ENCODE measurements around the gene FAM83D.
"Not testable (repeated sequence)": the region's sequence is repeated elsewhere in the genome, so short reads cannot be mapped to it uniquely, and the experiment has no call there.

FAM83D gene

DNA sequence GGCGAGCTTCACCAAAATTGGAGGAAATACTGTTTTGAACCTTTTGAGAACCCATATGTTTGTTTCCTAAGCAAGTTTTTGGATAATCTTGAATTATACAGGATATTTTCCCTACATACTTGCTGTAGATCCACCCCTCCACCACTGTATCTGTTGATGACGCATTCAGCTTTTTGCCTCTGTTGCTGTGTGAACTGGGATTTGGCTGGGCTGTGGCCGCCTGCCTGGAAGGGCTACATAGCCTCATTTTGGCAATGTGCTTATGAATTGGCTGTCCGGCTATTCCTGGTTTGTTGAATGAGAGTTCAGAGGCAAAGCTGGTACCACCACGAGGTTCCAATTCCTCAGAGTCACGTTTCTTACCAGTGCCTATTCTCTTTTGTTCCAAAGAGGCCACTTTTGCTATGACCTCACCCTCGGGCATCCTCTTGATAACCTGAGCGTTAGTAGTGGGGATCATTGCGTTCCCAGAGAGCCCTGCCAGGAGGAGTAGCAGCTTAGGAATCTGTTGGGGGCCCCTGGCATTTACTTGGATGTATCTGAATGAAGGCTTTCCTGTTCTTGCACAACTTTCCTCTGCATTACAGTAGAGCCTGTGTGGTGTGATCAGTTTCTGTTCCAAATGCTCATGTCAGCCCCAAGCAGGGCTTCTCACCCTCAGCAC, 6.4 kb downstream of the FAM83D start:
- DNase-seq (ENCODE audit: low read depth in 1 of 2, low spot score in 1 of 2): no peak

DNA sequence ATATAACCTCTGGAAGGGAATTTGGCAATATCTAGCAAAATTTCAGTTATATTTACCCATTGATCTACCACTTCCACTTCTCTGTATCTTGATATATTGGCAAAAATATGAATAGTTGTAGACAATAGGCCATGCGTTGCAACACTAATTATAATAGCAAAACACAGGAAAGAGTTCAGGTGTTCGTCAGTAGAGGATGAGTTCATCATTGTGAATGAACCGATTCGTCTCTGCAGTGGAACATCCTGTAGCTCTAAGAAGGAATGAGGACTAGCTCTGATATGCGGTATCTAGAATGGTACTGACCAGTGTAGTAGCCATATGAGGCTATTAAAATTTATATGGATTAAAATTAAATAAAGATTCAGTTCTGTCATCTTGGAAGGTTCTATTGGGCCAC, 8.3 kb downstream of the FAM83D start:
- DNase-seq (ENCODE audit: low read depth in 1 of 2, low spot score in 1 of 2): no peak

DNA sequence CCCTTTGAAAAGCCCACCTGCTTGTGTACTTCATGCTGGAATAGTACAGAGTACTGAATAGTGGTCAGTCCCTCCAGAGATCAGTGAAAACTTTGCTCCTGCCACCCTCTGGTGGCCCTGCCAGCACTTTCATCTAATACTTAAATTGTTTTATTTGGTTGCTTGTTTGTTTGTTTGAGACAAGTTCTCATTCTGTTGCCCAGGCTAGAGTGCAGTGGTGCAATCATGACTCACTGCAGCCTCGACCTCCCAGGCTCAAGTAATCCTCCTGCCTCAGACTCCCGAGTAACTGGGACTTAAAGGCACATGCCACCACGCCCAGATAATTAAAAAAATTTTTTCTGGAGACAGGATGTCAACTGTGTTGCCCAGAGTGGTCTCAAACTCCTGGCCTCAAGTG, 9.1 kb downstream of the FAM83D start:
- no peak for DNase-seq (ENCODE audit: low read depth in 1 of 2, low spot score in 1 of 2)

DNA sequence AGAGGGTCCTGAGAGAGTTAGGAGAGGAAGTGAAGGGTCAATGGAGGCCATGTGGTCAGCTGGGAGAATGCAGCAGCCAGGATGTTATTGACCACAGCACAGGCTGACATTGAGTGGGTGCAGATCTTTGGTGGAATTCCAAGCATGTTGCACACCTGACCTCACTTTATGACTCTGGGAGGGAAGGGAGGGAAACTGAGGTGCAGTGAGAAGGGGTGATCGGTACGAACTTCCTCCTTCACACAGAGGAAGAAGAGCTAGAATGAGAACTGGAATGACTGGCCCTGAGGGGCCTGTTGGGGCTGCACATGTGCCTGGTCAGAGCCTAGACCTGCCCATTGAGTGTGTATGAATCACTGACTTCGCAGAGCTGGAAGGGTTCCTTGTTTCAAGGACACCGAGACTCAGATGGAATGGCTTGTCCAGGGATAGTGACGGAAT, 9.8 kb downstream of the FAM83D start:
- no peak for DNase-seq (ENCODE audit: low read depth in 1 of 2, low spot score in 1 of 2)

DNA sequence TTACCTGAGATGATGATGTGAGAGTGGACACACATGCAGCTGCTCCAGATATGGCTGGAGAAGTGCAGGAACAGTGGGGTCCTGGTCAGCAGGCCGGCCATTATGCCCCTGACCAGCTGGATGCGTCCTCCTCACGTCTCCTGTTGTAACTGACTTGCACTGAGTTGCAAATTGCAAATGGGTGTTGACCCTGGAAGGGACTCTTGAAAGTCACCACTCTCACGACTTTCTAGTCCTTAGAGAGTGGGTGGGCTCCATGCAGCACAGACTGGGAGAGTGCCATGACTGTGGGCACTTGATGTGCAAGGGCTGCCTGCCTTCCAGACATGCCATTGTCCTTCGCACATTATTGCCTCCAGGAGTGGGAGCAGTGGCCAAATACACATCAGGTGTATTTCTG, 10.8 kb downstream of the FAM83D start:
- no peak for DNase-seq (ENCODE audit: low read depth in 1 of 2, low spot score in 1 of 2)

DNA sequence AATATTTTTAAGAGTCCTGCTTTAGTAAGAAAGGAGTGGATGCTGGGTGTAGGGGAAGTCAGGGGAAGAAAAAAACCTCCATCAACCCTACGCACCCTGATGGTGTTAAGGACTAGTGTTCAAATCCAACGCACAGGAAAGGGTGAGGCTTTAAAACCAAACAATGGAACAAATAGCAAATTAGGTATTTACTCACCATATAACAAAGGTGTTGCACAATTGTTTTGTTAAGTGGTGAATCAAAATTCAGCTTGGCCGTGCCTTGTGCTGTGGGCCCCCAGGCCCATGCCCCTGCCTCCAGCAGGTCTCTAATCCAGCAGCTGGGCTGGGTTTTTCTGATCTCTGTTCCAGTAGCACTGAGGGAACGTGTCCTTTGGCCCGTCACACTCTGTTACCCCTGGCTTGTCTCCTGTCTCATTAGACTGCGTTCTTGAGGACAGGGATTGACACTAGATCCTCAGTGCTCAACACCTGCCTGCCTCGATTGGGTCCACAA, 11.8 kb downstream of the FAM83D start:
- DNase-seq (ENCODE audit: low read depth in 1 of 2, low spot score in 1 of 2): no peak

DNA sequence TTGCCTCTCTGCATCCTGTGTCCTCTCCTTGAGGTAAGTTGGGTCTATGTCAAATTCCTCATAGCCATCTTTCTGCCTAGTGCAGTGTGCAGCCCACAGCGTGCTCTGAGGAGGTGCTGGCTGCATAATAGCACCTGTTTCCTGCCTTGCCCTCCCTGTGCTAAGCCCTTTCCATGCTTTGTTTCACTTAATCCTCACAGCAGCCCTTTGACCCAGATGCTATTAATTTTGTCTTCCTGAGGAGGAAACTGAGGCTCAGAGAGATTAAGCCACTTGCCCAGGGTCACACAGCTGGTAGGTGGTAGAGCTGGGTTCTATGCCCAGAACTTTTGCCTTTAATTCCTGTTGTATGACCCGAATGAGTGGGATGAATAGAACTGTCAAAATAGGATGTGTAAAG, 13.5 kb downstream of the FAM83D start:
- DNase-seq (ENCODE audit: low read depth in 1 of 2, low spot score in 1 of 2): no peak

DNA sequence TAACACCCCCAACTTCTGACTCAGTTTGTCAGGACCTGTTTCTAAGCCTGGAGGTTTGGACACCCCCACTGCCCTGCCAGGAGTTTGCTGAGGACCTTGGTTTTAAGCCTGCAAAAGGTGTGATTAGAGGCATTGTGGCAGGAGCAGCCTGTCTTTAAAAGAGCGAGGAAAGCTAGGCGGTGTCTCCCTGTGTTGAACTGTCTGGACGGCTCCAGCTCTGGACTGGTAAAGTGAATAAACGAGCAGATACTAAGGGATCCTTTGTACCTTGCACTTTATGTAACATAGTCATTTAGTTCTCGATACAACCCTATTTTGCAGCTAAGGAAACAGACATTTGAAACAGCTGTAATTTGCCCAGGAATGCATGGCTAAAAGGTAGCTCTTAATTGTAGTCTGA, 14.4 kb downstream of the FAM83D start:
- no peak for DNase-seq (ENCODE audit: low read depth in 1 of 2, low spot score in 1 of 2)

DNA sequence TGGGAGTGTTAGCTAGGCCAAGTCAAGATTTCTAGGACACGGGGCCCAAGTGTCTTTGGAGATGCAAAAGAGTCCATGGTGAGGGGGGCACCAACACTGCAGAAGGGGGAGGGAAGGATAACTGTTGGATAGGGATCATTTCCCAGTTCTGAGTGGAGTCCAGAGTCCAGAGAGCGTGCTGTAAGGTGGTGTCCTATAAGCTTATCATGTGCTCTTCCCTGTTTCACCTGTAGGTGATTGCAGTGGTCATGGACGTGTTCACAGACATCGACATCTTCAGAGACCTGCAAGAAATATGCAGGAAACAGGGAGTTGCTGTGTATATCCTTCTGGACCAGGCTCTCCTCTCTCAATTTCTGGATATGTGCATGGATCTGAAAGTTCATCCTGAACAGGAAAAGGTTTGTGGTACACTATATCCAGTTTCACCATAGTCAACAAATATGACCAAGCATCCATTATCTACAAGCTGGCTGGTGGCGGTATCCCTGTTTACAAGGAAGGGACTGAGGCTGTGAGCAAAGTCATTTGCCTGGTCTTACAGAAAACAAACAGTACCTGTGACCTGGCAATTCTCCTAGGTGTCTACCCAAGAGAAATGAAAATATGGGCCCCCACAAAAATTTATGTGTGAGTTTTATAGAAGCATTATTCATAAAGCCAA, 15.6 kb downstream of the FAM83D start:
- no peak for DNase-seq (ENCODE audit: low read depth in 1 of 2, low spot score in 1 of 2)

DNA sequence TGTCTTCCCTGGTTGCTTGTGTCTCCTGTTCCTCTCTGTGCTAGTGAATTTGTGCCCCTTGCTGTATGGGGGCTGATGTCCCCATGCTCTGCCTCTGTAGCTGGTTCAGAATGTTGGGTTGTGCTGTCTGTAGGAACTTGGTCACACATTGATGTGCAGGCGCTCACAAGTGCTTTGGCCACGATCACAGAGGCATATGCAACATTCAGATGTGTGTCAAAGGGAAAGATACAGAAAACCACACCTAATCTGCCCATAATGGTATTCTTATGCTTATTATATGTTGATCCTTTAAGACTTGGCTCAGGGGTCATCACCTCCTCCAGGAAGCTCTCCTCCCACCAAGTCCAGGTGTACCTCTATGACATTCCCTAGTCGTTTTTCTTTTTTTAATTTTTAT, 18.8 kb downstream of the FAM83D start:
- DNase-seq (ENCODE audit: low read depth in 1 of 2, low spot score in 1 of 2): no peak

DNA sequence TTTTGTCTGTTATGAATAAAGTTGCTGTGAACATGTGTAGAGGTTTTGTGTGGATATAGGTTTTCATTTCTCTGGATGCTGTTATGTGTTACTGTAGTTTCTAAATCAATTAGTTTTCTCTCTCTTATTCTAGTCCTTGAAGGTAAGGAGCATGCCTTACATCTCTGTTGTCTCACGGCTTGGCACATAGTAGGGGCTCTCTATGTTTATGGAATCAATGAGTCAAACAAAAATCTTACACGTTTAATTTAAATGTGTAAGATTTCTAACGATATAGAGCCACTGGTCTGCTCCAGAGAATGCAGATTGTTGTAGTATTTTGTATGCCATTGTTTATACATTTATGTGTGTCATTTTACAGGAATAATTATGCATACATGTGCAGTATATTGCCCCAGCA, 20.6 kb downstream of the FAM83D start:
- DNase-seq (ENCODE audit: low read depth in 1 of 2, low spot score in 1 of 2): no peak

DNA sequence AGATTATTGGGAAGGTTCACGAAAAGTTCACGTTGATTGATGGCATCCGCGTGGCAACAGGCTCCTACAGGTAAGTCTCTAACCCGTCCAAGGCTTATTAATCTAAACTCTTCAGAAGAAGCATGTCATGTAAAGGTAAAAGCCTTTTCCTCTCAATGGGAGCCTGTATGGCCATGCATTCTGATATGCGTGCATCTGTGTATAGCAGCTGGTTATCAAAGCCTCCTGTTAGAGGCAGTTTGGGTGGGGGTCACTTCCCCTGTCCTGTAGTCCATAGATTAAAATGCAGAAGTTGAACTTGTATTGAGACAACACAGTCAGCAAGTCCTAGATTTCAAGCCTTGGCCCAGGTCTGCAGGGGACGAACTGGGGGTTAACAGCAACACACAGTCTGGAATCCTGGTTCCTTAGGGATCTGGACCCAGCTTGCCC, 21.7 kb downstream of the FAM83D start:
- no peak for DNase-seq (ENCODE audit: low read depth in 1 of 2, low spot score in 1 of 2)

DNA sequence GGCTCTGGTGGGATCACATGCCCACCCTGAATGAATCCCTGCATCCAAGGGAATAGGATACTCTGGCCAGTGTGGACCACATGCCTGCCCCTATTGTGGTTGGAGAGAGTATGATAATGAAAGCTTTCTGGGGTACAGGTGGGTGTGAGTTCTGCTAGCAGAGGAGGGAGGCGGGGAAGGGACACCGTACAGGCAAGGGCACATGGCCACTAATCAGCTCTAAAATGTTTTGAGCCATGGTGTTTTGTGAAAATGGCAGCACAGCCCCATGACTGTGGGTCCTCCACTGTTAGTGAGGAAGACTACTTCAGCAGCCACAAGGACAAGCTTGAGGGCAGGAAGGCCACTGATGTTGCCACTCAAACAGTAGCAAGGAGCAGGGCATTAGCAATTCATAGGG, 24.0 kb downstream of the FAM83D start:
- no peak for DNase-seq (ENCODE audit: low read depth in 1 of 2, low spot score in 1 of 2)

DNA sequence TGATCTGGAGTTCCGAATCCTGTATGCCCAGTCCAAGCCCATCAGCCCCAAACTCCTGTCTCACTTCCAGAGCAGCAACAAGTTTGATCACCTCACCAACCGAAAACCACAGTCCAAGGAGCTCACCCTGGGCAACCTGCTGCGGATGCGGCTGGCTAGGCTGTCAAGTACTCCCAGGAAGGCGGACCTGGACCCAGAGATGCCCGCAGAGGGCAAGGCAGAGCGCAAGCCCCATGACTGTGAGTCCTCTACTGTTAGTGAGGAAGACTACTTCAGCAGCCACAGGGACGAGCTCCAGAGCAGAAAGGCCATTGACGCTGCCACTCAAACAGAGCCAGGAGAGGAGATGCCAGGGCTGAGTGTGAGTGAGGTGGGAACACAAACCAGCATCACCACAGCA, 25.4 kb downstream of the FAM83D start:
- DNase-seq (ENCODE audit: low read depth in 1 of 2, low spot score in 1 of 2): no peak

DNA sequence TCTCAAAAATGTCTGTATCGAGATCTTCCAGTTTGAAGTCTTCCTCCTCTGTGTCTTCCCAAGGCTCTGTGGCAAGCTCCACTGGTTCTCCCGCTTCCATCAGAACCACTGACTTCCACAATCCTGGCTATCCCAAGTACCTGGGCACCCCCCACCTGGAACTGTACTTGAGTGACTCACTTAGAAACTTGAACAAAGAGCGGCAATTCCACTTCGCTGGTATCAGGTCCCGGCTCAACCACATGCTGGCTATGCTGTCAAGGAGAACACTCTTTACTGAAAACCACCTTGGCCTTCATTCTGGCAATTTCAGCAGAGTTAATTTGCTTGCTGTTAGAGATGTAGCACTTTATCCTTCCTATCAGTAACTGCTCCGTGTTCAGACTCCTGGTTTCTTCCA, 25.9 kb downstream of the FAM83D start:
- DNase-seq (ENCODE audit: low read depth in 1 of 2, low spot score in 1 of 2): no peak

DNA sequence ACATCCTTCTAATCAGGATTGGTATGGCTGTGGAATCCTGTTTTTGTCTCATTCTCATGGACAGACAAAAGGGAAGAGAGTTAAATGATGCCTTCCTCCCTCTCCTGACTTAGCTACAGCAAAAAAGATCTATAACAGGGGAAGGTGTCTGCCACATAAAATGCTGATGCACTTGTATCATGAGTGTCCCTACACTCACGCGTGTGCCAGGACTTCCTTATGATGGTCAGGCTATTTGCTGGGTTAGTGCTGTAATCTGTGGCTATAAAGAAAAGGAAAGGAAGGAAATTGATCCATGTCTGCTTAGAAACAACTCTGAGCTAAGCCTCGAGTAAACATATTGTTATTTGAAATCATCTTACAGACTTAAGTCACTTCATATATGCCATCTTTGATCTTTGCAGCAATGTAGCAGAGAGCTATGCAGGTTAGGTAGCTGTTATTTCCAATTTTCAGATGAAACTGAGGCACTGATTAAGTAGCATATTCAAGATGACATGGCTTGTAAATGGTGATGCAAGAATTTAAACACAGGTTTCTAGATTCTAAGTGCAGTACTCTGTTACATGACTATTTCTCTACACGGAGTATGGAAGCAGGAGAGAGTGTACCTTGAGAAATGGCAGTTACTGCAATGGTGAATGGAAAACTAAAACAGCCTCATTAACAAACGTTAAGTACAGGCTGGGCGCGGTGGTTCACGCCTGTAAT, 27.6 kb downstream of the FAM83D start:
- DNase-seq (ENCODE audit: low read depth in 1 of 2, low spot score in 1 of 2): no peak

DNA sequence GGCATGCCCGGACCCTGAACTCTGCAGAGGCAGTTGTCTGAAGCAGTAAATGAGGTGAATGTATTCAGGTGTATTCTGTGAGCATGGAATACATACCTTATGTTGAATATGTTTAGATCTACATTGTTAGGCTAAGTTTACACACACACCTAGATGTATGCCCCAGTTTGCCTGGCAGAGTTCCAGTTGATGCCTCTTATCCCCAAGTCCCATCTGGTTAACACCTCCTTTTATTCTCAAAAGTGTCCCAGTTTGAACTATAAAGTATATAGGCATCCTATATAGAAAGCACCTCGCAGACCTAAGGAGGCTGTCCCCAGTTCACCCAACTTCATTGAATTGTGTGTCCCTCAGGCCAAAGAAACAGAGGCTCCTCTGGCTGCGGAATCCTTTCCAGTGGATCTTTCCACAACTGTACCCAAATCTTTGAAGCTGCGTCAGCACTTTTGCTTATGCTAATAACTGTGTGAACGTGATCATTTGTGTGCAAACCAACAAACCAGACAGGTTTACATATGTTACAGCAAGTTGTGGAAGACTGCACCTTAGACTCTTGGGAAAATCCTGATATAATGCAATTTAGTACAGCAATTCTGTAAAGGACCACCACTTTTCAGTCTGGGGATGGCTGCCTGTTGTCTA, 31.1 kb downstream of the FAM83D start:
- DNase-seq (ENCODE audit: low read depth in 1 of 2, low spot score in 1 of 2): no peak

DNA sequence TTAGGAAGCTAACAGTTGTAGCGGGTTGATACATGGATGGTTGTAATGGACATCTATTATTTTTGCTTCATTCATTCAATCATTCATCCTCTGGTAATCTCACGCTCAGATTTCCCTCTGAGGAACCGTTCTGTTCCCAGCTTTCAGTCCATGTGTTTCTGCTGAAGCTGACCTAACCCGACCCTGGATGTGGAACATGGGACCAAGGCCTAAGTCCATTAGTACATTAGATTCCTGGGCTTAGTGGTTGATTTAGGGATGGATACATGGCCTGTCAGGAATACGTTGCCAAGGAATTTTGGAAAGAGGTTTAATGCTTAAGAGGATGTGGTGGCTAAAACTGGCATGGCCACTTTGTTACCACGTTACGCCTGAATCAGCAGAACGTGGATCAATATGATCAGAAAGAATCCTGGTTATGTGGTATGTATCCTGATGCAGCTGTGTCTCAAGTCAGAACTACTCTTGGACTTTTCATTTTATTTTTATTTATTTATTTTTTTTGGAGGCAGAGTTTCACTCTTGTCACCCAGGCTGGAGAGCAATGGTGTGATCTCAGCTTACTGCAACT, 31.8 kb downstream of the FAM83D start:
- no peak for DNase-seq (ENCODE audit: low read depth in 1 of 2, low spot score in 1 of 2)

DNA sequence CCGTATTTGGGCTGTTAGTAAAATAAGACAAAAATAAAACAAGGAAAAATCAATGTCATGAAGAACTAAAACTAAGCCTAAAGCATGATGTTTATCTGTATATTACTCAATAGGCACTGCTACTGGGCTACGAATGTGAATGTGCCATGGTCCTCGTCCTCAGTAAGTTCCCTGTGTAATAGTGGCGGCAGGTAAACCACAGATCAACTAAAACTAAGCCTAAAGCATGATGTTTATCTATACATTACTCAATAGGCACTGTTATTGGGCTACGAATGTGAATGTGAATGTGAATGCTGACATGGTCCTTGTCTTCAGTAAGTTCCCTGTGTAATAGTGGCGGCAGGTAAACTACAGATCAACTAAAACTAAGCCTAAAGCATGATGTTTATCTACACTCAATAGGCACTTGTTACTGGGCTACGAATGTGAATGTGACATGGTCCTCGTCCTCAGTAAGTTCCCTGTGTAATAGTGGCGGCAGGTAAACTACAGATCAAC, 34.0 kb downstream of the FAM83D start:
- not testable (repeated sequence) for DNase-seq (ENCODE audit: low read depth in 1 of 2, low spot score in 1 of 2)

DNA sequence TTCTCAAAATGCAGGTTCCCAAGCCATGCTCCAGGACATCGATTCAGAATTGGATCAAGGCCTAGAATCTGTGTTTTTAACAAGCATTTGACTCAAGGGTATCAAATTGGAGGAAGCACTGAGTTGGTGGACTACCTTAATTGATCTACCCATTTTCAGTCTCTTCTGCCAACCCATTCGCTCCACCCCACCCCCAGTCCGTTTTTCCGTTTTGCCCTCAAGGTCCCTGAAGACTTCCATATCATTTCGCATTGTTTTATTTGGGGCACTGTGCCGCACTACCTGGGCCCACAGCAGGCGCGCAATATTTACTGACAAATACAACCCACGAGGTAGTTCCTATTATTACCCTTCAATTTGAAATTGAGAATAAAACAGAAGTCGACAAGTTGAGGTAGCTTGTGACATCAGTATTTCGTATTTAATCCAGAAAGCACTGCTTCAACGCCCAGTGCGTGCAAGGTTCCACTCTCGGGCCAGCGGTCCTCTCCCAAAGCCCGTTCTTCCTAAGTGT, 35.4 kb downstream of the FAM83D start:
- DNase-seq (ENCODE audit: low read depth in 1 of 2, low spot score in 1 of 2): peak in 1 of 2 donors; percentile 1
